ENCODE data around the gene PRKN.

Gene PRKN

GRCh38 chr6:162289972-162290371, 437.6 kb downstream of the PRKN start:
- DNase-seq = no peak

- no peak for DNase-seq
These were observed 453.6 kb downstream of the PRKN start for GRCh38 chr6:162273986-162274385.

- no peak for DNase-seq
These were observed 455.6 kb downstream of the PRKN start for GRCh38 chr6:162271922-162272321.

DNA sequence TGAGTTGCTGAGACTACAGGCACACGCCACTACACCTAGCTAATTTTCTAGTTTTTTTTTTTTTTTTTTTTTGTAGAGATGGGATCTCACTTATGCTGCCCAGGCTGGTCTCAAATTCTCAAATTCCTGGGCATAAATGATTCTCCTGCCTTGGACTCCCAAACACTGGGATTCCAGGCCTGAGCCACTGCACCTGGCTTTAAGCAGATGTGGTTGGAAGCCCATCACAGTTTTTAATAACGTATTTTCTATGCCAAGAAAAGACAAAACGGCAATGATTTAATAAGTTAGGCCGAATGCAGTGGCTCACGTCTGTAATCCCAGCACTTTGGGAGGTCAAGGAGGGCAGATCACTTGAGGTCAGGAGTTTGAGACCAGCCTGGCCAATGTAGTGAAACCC, 456.6 kb downstream of the PRKN start:
- no peak for DNase-seq

- no peak for DNase-seq
These were observed 459.9 kb downstream of the PRKN start for GRCh38 chr6:162267641-162268040.

DNA sequence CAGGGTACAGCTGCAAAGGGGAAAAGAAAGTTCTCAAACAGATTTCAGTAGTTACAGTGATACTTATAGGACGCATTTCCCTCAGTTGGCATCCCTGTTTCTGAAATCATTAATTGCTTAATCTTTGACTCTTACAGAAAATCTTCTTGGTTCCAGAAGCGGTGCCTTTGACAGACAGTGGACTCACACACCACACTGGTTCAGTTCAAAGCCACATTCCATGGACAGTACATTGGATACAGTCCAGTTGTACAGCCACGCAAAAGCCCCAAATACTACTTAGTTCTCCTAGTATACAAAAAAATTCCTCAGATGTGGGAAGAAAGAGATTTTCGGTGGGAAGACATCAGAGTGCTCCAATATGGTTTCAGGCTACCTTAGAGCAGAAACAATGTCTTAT, 460.4 kb downstream of the PRKN start:
- DNase-seq = no peak

DNA sequence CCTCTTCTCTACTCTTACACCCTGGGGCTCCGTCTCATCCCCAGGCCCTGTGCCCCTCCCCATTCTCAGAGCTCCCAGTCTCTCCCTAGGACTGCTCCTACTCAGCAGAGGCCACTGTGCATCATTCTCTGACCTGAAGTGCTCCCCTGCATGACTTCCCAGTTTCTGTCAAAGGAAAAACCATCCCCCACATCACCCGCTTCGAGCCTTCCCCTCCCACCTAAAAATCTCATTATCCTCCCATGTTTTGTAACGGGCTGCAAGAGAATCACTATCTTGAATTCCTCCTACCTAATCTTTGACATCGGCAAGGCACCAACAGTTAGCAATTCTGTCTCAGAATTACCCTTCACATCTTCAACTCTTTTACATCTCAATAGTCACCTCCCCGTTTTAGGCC, 463.0 kb downstream of the PRKN start:
- DNase-seq = no peak

- DNase-seq = no peak
These were observed 464.9 kb downstream of the PRKN start for GRCh38 chr6:162262466-162263196.

GRCh38 chr6:162261598-162261997, 466.0 kb downstream of the PRKN start:
- DNase-seq = no peak

DNA sequence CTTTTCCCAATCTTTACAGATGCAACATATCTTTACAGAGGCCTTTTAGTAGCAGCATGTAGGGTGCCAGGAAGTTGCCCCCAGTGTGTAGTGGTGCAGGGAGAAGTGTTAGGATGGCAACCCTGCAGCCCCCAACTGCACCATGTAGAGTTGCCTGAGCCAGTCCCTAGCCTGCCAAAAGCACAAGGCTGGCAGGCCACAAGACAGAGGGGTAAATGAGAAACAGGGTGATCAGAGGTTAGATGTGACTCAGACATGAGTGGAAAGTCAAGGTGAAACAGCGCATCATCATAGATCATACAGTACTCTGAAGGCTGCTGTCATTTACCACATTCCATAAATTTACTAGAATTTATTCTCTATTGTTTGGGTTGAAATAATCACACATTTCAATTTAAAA, 467.5 kb downstream of the PRKN start:
- no peak for DNase-seq

GRCh38 chr6:162258647-162259046, 468.9 kb downstream of the PRKN start:
- no peak for DNase-seq

- DNase-seq = no peak
These were observed 471.2 kb downstream of the PRKN start for GRCh38 chr6:162256361-162256760.

GRCh38 chr6:162251257-162251656, 476.3 kb downstream of the PRKN start:
- no peak for DNase-seq

DNA sequence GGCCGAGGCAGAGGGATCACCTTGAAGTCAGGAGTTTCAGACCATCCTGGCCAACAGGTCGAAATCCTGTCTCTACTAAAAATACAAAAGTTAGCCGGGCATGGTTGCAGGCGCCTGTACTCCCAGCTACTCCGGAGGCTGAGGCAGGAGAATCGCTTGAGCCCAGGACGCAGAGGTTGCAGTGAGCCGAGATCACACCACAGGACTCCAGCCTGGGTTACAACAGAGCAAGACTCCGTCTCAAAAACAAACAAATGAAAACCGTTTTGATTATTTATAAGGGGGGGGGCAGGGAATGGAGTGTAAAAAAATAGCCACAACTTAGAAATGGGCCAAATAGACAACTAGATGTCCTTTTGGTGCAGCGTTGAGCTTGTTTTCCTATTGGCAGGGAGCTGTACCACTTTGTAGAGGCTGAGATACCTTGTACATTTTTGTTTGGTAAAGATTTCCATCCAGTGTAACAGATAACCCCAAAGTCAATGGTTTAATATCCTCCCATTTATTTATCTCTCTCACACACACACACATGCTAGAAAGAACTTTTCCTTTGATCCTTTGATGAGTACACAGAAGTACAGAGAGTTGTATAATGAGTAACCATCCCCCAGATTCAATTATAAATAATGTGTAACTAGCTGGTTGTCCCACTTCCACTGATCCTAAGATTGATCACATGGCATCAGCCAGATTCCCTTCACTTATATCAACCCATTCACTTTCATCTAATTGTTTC, 477.5 kb downstream of the PRKN start:
- DNase-seq = no peak

DNA sequence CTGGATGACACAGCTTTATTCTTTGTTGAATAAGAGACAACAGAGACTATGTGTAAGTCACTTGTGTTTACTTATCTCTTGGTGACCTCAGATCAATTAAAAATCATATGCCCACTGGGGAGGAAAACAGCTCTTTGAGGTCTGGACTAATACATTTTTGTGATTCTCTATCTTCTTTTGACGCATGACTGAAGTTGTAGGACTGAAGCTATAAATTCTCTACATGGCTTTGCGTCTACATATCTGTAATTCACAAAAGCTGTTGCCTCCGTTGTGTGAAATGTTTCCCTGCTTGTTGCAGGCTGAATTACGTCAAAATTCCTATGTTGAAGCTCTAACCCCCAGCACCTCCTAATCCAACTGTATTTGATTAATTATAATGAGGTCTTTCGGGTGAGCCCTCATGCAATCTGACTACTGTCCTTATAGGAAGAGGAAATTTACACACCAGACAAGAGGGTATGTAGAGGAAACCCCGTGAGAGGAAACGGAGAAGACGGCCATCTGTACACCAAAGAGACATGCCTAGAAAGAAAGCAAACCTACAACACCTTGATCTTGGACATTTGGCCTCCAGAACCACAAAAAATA, 481.6 kb downstream of the PRKN start:
- no peak for DNase-seq

DNA sequence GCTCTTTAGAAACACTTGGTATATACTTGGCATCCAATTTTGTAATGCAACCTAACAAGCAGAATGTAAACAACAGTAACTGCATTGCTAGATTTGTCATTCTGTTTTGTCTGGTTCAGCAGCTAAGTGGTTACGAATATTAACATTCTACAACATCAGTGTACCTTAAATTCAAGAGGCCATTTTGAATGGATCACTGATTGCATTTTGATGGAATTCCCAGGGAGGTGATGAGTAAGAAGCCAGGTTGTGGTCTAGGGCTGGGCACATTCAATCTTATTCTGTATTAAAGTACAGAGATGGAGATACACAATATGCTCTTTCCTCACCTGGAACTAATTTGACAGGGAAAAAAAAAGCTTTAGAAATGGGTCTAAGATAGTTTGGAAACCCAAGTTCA, 483.5 kb downstream of the PRKN start:
- DNase-seq = no peak

DNA sequence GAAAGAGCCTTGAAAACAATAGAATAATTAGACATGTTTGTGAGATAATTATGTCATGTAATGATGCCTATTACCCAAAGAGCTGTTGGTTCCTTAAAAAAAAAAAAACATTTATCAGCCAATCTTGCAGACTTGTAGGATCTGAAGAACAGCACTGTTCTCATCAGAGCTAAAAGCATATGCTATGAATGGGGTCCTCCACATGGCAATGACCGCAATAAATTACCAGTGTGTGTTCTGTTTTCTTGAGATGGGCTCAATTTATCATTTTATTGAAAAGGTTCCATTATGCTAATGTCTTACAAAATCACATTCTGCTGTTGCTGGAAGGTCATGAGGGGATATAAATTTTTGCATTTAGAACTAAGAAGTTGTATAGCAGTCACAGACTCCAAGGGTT, 484.7 kb downstream of the PRKN start:
- no peak for DNase-seq

GRCh38 chr6:162239330-162239729, 488.2 kb downstream of the PRKN start:
- no peak for DNase-seq

DNA sequence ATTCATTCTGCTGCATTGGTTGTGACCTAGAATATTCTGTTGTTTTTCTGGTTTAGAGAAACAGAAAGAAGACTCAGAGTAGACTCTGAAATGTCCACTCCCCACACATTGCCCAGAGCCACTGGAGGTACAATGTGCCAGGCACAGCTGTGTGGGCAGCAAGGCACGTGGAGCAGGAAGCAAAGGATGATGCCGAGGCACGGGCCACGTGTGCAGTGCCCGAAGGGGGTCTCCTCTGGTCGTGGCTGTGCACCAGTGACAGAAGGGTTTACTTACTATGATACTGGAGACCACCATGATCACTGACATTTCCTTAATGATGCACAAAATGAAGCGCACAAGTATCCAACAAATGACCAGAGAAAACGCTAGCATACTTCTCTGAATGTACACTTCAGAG, 488.9 kb downstream of the PRKN start:
- no peak for DNase-seq

DNA sequence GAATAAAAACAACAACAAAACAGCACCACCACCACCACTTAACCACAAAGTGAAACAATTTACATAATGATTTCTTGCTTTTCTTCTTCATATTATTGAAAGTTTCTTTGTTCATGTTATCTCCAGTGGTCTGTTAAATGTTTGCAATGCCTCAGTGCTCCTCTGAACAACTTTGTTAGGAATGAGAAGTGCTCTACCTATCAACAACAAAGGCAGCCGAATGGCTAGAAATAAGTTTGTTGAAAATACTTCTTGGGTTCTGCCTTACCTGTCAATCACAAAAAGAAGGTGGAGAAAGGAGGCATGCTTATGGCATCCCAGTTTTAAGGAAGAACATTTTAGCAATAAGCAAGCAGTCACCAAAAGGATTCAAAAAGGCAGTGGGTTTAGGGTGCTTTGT, 490.2 kb downstream of the PRKN start:
- no peak for DNase-seq

DNA sequence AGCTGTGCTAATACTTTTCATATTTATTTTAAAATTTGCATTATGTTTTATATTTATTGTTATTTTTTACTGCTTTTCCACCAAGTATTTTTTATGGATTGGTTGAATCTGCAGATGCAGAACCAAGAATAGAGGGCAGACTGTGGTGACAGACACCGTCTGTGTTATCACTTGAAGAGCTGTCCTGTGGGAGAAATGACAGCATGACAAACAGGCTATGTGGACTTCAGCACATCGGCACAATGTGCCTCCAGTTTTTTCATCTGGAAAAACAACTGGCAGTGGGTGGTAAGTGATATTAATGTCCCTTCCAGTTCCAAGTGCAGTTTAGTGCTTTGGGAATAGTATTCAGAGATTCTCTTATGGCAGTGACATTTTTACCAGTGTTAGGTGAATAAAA, 492.9 kb downstream of the PRKN start:
- DNase-seq = no peak

DNA sequence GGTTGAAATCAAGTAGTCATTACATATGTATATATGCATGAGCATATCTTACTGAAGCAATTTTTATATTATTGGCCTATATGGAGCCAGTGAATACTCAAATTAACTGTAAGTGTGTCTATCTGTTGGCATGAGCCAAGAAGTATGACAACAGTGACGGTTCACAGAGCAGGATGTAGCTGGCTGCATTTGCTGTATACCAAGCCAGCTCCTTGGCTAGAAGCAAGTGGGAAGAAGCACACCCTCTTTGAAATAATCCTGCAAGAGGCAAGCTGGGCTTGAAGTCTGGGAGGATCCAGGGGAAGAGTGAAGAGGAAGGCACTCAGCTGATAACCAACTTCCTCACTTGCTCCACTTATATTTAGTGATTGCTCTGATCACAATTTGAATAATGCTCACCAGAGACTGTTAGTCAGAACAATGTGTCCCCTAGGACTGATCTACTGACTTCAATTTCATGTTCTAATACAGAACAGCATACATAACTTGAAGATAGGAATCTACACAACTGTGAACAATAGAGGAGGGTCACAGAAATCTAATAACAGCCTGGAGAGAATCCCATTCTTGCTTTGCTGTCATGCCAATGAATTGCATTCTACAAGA, 497.3 kb downstream of the PRKN start:
- DNase-seq = no peak

- no peak for DNase-seq
These were observed 498.5 kb downstream of the PRKN start for GRCh38 chr6:162229093-162229492.

GRCh38 chr6:162226803-162227202, 500.8 kb downstream of the PRKN start:
- no peak for DNase-seq
